ENCODE results near the gene CNTN1. TPM values are rescaled to one million over a fixed set of nuclear protein-coding genes. Genes with fewer than 3 reads are reported as not detected.
A peak's percentile ranks its signal among the peaks of the same experiment; 100 is the strongest.

CNTN1 gene
- polyA plus RNA-seq, 1 donor from 2014 or later: 101 TPM

- no peaks in the 10 kb centered on the region for H3K27me3 ChIP-seq (ENCODE audit: insufficient read depth, low read depth, low read length)
- H3K27ac ChIP-seq (ENCODE audit: low read length): no peak overlapping the region
- H3K9me3 ChIP-seq (ENCODE audit: low read length): no peaks in the 10 kb centered on the region
- no peaks in the 10 kb centered on the region for H3K79me2 ChIP-seq (replicated peaks; ENCODE audit: insufficient read depth, low read length)
- no peaks in the 10 kb centered on the region for H3K36me3 ChIP-seq (ENCODE audit: insufficient read depth, low read length)
- H3K9ac ChIP-seq (ENCODE audit: low read length): no peak overlapping the region
- no peak overlapping the region for H3K4me3 ChIP-seq (ENCODE audit: low read length)
- no peaks in the 10 kb centered on the region for H4K20me1 ChIP-seq (ENCODE audit: insufficient read depth)
- H2AFZ ChIP-seq (ENCODE audit: low read depth, low read length): no peak overlapping the region
- H3K4me2 ChIP-seq (ENCODE audit: low read length): no peak overlapping the region
- TF ChIP-seq EZH2 (IDR thresholded peaks at IDR 0.05; ENCODE audit: borderline replicate concordance, insufficient read depth, low read length, poor library complexity, severe bottlenecking) (no peak), POLR2AphosphoS5 (IDR thresholded peaks at IDR 0.05) (no peak), TAF1 (IDR thresholded peaks at IDR 0.05; ENCODE audit: low read depth) (no peak), MXI1 (conservative IDR thresholded peaks at IDR 0.05; ENCODE audit: poor library complexity, severe bottlenecking) (no peak), SMC3 (conservative IDR thresholded peaks at IDR 0.05; ENCODE audit: poor library complexity) (no peak), RAD21 (conservative IDR thresholded peaks at IDR 0.05) (no peak), REST (IDR thresholded peaks at IDR 0.05; ENCODE audit: borderline replicate concordance) (no peak), CTCF (IDR thresholded peaks at IDR 0.05; ENCODE audit: poor library complexity, severe bottlenecking) (no peak), EP300 (conservative IDR thresholded peaks at IDR 0.05; ENCODE audit: poor library complexity, severe bottlenecking) (no peak)
- no peaks in the 10 kb centered on the region for H3K9me2 ChIP-seq (ENCODE audit: insufficient read depth, low read length)
- H3F3A ChIP-seq (ENCODE audit: insufficient read depth, low read length, poor library complexity, severe bottlenecking): no peaks in the 10 kb centered on the region
These were observed 49.8 kb downstream of the CNTN1 start for GRCh38 chr12:40742041-40742440.

GRCh38 chr12:40745386-40745785 lies 53.1 kb downstream of the CNTN1 start:
- no peaks in the 10 kb centered on the region for H3K9me3 ChIP-seq (ENCODE audit: low read length)
- no peaks in the 10 kb centered on the region for H3K79me2 ChIP-seq (replicated peaks; ENCODE audit: insufficient read depth, low read length)
- no peak overlapping the region for H3K9ac ChIP-seq (ENCODE audit: low read length)
- no peaks in the 10 kb centered on the region for H3K9me2 ChIP-seq (ENCODE audit: insufficient read depth, low read length)
- H3K4me3 ChIP-seq (ENCODE audit: low read length): no peak overlapping the region
- no peak overlapping the region for H2AFZ ChIP-seq (ENCODE audit: low read depth, low read length)
- no peaks in the 10 kb centered on the region for H3K36me3 ChIP-seq (ENCODE audit: insufficient read depth, low read length)
- no peak overlapping the region for H3K27ac ChIP-seq (ENCODE audit: low read length)
- no peaks in the 10 kb centered on the region for H3F3A ChIP-seq (ENCODE audit: insufficient read depth, low read length, poor library complexity, severe bottlenecking)
- TF ChIP-seq REST (IDR thresholded peaks at IDR 0.05; ENCODE audit: borderline replicate concordance): no peak
- peak; percentile 32 for TF ChIP-seq CTCF (IDR thresholded peaks at IDR 0.05; ENCODE audit: poor library complexity, severe bottlenecking)
- H4K20me1 ChIP-seq (ENCODE audit: insufficient read depth): no peaks in the 10 kb centered on the region
- no peak overlapping the region for H3K4me2 ChIP-seq (ENCODE audit: low read length)
- H3K27me3 ChIP-seq (ENCODE audit: insufficient read depth, low read depth, low read length): no peaks in the 10 kb centered on the region

Data from neural cell (in vitro differentiated cells).